RPMI8226 (cell line): ENCODE measurements around the gene GPR87.

Source experiments
- DNase-seq: peaks from one replicate; pipeline ENCODE4 v3.0.0-alpha.2; 2015

The GPR87 gene

DNA sequence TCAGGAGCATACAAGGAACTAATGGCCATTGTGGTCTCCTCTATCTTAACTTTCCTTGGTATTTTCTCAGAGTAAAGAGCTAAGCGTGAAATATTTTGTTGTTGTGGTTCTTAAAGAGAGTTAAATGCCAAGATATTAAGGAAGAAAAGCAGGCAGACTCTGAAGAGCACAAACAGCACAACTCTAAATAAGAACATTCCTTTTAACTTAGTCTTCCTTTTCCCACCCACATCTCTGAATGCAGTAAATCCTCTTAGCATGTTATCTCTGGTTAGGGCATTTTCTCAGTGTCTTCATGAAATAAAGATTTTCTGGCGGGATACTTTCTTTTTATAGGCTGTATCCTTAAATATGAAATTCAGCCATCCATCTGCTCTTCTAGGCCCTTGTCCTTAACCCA is 1.5 kb downstream of the GPR87 start:
- no peak for DNase-seq

DNA sequence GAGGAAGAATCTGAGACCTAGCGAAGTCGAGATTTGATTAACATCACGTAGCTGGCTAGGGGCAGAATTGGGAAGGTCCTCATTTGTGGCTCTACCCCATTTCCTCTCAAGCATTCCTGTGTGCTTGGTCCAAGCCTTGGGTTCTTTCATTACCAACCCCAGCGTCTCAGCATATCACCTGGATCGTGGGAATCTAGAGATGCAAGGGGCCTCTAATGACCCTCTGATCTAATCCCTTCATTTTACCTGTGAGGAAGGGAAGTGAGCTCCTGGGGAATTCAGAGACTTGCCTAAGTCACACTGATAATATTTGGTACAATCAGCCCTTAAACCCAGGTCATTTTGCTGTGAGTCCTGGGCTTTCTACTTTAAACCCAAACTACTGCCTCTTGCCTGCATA is 2.0 kb downstream of the GPR87 start:
- DNase-seq, result no peak

GRCh38 chr3:151314137-151314536 is 2.5 kb downstream of the GPR87 start:
- no peak for DNase-seq

DNA sequence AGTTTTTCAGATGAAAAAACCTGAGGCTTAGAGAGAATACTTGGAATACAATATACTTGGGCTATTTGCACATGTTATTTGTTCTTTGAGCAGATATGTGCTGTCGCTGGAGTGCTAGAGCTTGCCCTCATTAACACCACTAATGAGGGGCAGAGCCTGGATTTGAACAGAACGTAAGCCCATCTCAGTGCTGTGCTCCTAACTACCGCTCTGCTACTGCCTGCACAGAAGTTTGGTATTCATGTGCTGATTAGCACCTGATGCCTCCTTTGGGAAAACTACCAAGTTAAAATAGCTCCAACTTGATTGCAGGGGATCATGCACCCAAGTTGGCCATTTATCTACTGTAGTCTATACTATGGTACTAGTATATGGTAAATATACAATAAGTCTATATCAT is 3.6 kb downstream of the GPR87 start:
- DNase-seq, result no peak

DNA sequence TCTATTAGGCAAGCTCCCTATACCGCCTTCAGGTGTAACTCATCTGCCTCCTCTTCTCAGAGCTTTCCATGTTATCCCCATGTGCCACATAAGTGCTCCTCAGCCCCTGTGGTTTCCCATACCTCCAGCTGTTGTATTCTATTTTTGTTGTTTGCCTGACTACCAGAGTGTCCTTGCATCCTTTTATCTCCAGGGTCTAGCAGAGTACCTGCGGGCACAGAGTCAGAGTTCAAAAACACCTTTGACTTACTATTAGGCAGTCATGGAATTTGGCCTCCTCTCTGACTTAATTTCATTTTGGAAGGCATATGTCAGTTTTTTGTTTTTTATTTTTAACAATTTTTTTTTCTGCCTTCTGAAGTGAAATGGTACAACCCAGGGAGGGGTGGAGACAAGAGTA is 7.1 kb downstream of the GPR87 start:
- no peak for DNase-seq

DNA sequence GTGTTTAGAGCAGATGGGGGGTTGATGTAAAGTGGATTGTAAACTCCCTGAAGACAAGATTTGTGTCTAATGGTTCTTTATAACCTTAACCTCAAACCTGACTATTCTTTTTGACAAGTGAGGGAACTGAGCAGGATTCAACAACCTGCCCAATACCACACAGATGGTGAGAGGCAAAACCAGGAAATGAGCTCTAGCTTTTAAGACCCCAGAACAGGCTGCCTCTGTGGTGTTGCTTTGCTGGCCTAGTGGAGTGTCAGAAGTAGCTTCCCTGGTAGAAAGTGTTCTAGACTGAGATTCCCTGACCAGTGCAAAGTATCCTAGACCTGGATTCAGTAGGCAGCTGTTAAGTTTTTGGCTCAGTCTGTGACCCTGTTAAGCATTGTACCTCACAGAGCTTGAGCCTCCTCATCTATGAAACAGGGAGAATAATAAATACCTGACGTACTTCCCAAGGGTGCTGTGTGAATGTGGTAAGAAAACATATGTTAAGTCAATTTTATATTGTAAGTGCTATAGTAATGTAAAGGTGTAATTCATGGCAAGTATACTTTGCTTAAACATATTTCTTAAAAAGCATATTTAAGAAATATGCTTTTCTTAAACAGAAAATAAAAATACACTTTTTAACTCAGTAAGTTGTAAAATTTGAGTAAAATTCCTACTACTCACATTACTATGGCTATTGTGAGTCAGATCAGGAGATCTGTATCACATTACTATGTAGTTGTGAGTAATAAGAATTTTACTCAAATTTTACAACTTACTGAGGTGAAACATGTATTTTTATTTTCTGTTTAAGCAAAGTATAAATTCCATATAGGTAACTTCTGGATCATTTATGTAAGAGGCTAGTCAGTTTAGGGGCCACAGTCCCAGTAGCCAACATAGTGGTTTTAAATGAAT is 8.8 kb downstream of the GPR87 start:
- DNase-seq, result no peak

DNA sequence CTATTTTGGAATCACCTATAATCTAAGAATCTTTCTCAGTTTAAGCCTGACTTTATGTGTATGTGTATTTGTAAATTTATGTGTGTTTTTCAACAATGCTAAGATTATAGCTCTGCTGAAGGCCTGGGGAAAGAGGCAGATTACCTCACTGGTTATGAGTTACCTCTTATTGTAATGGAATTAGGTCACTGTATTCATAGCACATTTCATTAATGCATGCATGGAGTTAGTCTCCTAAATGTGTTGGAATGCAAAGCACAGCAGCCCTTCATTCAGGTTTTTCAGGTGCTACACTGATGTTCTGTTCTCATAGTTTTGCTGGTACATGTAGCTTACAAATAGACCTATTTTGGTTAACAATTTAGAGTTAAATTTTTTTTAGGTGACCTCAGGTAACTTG is 9.5 kb downstream of the GPR87 start:
- no peak for DNase-seq

DNA sequence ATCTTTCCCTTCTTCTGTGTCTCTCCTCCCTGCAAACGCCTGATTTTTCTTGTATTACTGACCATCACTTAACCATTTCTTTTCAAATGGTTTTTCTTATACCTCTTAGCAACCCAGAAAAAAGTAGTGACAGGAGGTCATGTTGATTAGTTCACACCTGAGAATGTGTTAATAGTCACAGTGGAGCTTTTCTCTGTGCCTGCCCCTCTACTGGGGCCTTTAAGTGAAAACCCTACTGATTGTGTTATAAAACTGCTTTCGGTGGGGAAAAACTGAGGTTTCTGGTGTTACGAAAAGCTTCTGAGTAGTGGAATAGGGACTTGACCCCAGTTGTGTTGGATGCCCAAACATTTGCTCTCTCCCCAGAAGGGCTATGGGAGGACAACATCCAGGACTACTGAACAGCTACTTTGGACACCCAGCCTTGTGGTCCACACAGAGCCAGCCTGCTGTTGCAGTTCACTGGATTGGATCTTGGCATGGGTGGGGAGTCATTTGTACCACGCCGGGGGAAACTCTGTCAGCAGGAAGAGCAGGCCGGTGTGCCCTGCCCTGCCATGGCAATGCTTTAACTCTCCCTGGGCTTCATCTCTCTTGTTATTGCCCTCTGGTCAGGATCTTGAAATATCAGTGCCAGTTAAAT is 10.3 kb downstream of the GPR87 start:
- DNase-seq, result no peak

DNA sequence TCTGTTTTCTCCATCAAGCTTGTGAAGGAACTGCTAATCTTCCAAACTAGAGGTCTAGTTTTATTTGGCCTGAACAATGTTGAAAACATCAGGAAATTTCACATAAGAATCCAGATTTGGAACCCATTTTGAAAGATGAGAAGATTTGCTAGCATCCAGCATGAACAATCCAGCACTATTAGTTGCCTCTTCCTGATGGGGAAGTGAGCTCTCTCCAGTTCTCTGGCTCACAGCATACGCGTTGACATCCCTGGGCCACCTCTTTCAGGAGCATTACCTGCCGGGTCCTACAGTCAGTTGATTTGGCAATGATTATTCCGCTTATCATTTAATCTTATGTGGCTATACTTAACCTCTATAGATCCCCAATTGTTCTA is 10.9 kb downstream of the GPR87 start:
- no peak for DNase-seq

GRCh38 chr3:151305060-151305774 is 11.4 kb downstream of the GPR87 start:
- no peak for DNase-seq

GRCh38 chr3:151303751-151304150 is 12.9 kb downstream of the GPR87 start:
- no peak for DNase-seq

GRCh38 chr3:151301787-151302186 is 14.8 kb downstream of the GPR87 start:
- DNase-seq, result no peak

- DNase-seq, result no peak
These were observed 16.1 kb downstream of the GPR87 start for GRCh38 chr3:151300539-151300938.

DNA sequence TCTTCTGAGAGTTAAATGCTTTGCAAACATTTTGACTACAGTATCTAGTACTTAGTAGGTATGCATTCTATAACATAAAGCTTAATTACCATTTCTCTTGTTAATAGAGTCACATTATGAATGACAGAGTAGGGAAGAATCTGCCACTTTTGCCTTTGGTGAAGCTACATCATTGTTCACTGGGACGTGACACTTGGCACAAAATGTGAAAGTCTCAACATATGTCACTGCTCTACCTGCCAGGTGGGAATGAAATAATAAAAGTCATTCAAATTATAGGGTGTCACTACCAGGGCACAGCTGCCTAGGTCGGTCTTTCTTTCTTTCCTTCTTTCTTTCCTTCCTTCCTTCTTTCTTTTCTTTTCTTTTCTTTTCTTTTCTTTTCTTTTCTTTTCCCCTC is 17.6 kb downstream of the GPR87 start:
- DNase-seq, result no peak

DNA sequence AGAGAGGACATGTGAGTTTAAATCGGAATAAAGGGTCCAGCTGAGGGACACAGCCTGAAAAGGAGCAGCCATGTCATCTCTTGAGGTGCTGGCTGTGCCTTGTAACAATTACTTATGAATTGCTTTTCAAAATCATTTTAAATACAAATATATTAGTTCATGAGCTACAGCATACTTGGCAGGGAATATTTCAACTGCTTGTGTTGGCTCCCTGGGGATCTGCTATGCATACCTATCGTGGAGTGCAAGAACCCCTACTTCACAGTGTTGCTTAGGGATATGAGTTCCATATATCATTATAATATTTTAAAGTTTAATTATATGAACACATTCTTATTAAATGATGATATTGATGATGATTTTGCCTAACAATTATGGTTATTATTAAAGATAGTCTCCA is 19.2 kb downstream of the GPR87 start:
- no peak for DNase-seq

GRCh38 chr3:151296226-151296625 is 20.4 kb downstream of the GPR87 start:
- DNase-seq, result no peak

DNA sequence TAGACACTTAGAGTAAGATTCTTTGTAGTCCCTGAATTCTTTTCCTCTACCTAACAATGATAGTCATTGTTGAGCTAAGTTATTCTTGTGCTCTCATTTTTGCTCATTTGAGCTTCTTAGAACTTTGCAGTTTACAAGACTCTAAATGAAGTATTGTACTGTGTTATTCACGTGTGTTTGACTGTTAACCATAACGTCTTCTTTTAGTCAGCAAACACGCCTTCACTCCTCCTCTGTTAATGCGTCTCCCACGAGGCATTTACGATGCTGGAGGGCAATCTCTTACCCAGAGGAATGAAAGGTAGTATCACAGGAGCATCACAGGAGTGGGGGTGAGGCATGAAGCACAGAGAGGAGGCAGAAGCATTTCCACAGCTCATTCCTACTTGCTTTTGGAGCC is 23.5 kb downstream of the GPR87 start:
- DNase-seq, result no peak

- peak; percentile 35 for DNase-seq
These were observed 25.9 kb downstream of the GPR87 start for GRCh38 chr3:151290673-151291072.

DNA sequence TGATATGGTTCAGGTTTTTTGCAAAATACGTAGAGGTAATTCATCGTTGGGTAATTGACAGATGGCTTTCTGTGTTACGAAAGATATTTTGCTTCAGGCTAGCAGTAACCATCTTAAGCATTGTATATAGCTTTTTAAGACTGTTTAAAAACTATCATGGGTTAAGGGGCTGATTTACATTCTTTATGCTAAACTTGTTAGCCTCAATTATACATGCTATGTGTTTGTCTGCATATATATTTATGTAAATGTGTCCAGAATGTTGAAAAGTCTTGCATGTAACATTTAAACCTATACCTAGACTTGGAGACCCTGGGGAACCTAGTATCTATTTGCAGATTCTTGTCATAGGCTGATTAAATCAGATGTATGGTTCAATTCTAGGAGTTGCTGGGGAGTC is 27.2 kb downstream of the GPR87 start:
- DNase-seq, result no peak

DNA sequence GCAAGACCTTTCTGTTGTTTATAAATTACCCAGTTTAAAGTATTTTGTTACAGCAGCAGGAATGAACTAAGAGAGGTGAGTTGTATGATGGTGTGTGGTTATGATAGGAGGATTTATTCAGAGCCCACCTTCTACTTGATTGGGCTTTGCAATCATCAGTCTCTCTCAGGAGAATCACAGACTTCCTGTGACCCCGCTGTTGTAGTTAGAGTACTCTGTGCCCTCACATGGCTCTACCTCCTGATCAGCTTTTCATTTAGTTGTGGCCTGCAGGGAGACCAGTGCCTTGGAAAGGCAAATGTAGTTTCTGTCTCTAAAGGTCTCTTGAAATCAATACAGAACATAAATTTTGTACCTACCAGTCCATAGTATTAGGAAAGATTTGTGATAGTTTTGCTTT is 30.7 kb downstream of the GPR87 start:
- no peak for DNase-seq

DNA sequence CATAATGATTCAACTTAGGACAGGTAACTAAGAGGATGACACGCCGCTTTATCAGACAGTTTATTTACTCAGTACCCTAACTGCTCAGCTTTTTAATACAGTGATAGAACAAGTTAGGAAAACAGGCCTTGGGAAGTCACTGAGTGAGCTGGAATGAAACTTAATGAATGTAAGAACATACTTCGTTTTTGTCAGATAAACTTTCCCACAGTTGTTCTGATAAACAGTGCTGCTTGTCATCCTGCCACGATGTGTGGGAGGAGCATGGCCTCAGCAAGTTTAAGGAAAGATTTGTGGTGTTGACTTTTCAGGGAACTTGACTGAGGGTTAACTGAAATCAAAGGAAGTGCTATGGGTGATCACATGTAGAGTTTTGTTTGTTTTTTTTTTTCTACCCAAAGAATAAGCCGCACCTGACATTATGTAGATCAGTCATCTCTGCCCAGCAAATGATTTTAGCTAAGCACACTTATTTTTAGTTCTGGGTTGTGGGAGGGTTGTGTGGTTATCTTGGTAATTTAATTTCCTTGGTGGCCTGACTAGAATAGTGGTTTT is 32.6 kb downstream of the GPR87 start:
- no peak for DNase-seq

DNA sequence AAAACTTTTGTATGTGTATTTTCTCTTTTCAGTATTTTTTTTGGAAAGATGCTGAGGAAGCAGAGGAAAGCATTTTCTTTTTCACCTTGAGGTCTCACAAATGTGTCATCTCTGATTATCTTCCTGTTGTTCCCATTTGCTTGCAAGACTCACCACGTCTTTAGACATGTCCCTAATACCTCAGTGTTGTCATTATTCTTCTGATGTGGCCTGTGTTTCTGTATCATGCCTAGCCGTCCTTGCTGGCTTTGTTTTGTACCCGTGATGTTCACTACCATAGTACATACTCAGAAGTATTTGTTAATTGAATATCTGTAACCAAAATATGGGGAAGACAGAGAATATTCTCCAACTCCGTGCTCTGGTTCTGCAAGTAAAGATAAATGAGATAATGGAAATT is 33.2 kb downstream of the GPR87 start:
- no peak for DNase-seq

DNA sequence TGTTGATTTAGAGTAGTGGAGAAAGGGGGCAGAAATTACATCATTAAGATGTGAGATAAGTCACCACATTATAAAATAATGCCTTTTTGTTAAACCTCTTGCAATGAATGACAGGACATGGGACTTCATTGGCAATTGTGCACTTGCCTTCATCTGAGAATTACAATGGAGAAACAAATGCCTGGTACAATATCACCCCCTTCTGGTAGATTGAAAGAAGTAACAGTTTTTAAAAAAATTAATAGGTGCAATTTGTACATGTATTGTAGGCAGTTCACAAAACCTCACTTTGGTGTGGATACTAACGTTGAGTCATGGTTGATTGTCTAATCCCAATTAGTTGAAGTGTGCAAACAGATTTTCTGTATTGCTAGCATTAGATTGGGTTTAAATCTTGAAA is 33.7 kb downstream of the GPR87 start:
- peak; percentile 55 for DNase-seq
